Occipital lobe (tissue), 2 donors: Measurements from ENCODE around the gene MYO1D. TPM values are rescaled to one million over a fixed set of nuclear protein-coding genes. Genes with fewer than 3 reads are reported as not detected.
"Not testable (repeated sequence)": the region's sequence is repeated elsewhere in the genome, so short reads cannot be mapped to it uniquely, and the experiment has no call there.

Experiments
- DNase-seq: peaks from one replicate; lab custom pipeline; 2025; lab: John Stamatoyannopoulos, UW
- total RNA-seq: library from RNA; depleted of rRNA; stranded (reverse); fragments of >200 nt; gene quantifications from one replicate; pipeline ENCODE4 v1.2.3, GENCODE V29; 2014

The MYO1D gene
- total RNA-seq, 1 donor from 2014 or later: 61.0 TPM

GRCh38 chr17:32777922-32778321 is 99.0 kb downstream of the MYO1D start:
- DNase-seq: no peak

- DNase-seq: no peak
Measured at GRCh38 chr17:32777436-32777835, 99.5 kb downstream of the MYO1D start.

GRCh38 chr17:32774695-32775084 is 102.2 kb downstream of the MYO1D start:
- no peak for DNase-seq

GRCh38 chr17:32773856-32774694 is 102.8 kb downstream of the MYO1D start:
- no peak for DNase-seq

- DNase-seq: no peak
Measured at GRCh38 chr17:32772453-32773025, 104.4 kb downstream of the MYO1D start.

- DNase-seq: no peak
Measured at GRCh38 chr17:32771396-32771795, 105.5 kb downstream of the MYO1D start.

GRCh38 chr17:32769846-32770245 is 107.1 kb downstream of the MYO1D start:
- DNase-seq: no peak

- DNase-seq: no peak
Measured at GRCh38 chr17:32763855-32764439, 113.0 kb downstream of the MYO1D start.

GRCh38 chr17:32759476-32759875 is 117.4 kb downstream of the MYO1D start:
- no peak for DNase-seq

GRCh38 chr17:32757963-32758362 is 119.0 kb downstream of the MYO1D start:
- DNase-seq: no peak

- no peak for DNase-seq
Measured at GRCh38 chr17:32756696-32757095, 120.2 kb downstream of the MYO1D start.

- no peak for DNase-seq
Measured at GRCh38 chr17:32755045-32755805, 121.7 kb downstream of the MYO1D start.

- DNase-seq: no peak
Measured at GRCh38 chr17:32752934-32753333, 124.0 kb downstream of the MYO1D start.

- no peak for DNase-seq
Measured at GRCh38 chr17:32747856-32748255, 129.1 kb downstream of the MYO1D start.

- no peak for DNase-seq
Measured at GRCh38 chr17:32746698-32747097, 130.2 kb downstream of the MYO1D start.

- DNase-seq: no peak
Measured at GRCh38 chr17:32746280-32746679, 130.6 kb downstream of the MYO1D start.

- no peak for DNase-seq
Measured at GRCh38 chr17:32742681-32743538, 134.0 kb downstream of the MYO1D start.

- no peak for DNase-seq
Measured at GRCh38 chr17:32741381-32741780, 135.5 kb downstream of the MYO1D start.

GRCh38 chr17:32739722-32740121 is 137.2 kb downstream of the MYO1D start:
- no peak for DNase-seq

GRCh38 chr17:32739151-32739550 is 137.8 kb downstream of the MYO1D start:
- not testable (repeated sequence) for DNase-seq

GRCh38 chr17:32733401-32733800 is 143.5 kb downstream of the MYO1D start:
- DNase-seq: no peak
